HL-60/S4 treated with retinoic acid at 250 ng/mL for 4 days and 3 days (cell line): ENCODE data around the gene UBE2D3.

Source experiments
- in situ Hi-C: fragments of 300-500 bp; cut with MboI; formaldehyde crosslinking; loops from 2 replicates; pipeline ENCODE4 v1.7.0; 2022; ENCODE audit warnings: low sequenced_read_pairs

Gene UBE2D3

GRCh38 chr4:102792361-102792936 lies 34.9 kb downstream of the UBE2D3 start:
- in situ Hi-C loops: no loop called here

DNA sequence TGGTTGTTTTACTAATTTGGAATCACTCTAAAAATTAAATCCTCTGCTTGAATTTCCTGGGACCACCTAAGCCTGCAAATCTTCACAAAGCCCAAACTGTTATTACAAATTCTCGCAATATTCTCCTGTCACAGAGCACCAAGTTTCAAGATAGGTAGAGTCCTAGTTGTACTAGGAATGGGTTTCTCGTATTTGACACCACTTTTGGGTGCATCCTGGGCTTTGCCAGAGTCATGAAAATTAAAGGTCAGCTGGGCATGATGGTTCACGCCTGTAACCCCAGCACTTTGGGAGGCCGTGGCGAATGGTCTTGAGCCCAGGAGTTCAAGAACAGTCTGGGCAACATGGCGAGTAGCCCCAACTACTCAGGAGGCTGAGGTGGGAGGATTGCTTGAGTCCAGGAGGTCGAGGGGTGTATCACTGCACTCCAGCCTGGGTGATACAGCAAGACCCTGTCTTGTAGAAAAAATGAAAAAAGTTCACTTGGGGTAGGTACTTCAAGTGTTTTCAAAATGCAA lies 36.0 kb downstream of the UBE2D3 start:
- in situ Hi-C loops: no loop called here

DNA sequence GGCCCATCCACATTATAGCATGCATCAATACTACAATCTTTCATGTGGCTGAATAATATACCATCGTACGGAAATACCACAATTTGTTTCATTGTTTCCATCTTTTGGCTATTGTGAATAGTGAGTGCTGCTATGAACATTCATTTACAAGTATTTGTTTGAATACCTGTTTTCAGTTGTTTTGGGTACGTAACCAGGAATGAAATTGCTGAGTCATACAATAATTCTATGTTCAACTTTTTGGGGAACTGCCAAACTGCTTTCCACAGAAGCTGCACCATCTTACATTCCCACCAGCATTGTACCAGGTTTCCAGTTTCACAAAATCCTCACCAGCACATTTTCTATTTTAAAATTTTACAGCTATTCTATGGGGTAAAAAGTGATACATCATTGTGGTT lies 38.0 kb downstream of the UBE2D3 start:
- in situ Hi-C loops: no loop called here

DNA sequence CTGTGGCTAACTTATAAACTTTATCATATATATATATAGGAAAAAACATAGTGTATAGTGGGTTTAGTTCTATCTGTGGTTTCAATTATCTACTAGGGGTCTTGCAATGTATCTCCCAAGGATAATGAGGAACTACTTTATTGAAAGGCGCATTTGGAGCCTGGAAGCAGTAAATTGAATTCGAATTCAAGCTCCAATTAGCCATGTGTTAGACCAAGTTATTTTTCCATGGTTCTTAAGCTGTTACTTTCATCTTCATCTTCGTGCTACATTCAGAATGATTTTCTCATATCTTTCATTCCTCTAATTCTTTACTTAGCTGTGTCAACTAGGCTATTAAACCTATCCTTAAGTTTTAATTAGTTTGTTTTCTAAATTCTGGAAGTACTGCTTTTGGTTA lies 39.4 kb downstream of the UBE2D3 start:
- in situ Hi-C loops: no loop called here

GRCh38 chr4:102787096-102787881 lies 40.1 kb downstream of the UBE2D3 start:
- in situ Hi-C loops: no loop called here

DNA sequence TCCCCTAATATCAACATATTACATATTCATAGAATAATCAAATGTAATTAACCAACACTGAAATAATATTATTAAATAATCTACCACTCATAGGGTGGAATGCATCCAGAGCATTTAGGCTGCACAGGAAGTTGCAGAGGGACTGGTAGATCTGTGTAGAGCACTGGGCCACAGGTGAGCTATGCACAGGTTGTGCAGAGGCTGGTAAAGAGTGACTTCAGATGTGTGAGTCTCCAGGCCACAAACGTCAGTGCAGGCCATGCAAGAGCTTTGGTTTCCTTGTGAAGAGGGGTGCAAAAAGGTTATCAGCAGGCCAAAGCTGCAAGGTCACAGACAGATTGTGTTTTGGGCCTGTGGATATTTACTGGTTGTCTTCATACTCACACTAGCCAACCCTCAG lies 41.1 kb downstream of the UBE2D3 start:
- in situ Hi-C loops: no loop called here

- in situ Hi-C loops: no loop called here
These were observed 44.3 kb downstream of the UBE2D3 start for GRCh38 chr4:102783006-102783405.

- in situ Hi-C loops: no loop called here
These were observed 45.8 kb downstream of the UBE2D3 start for GRCh38 chr4:102781570-102781969.

GRCh38 chr4:102780476-102781144 lies 46.7 kb downstream of the UBE2D3 start:
- in situ Hi-C loops: no loop called here

DNA sequence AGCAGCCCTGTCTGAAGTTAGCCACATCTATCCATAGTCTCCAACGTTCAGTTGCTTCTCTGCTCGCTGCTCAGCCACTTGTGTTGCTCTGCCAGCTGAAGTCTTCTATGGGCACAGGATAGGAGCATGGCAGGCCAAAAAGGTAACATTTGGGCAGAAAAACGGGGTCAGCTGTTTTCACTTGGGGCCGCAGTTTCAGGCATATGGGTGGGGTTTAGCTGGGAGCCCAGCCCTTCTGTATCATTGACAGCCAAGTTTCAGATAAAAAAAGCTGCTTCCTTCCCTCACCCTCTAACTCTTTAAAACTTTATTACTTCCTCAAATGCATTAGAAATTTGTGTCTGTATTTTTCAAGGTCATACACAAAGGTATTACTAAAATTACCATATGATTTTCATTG lies 48.1 kb downstream of the UBE2D3 start:
- in situ Hi-C loops: no loop called here

GRCh38 chr4:102778720-102779119 lies 48.6 kb downstream of the UBE2D3 start:
- in situ Hi-C loops: no loop called here

- in situ Hi-C loops: no loop called here
These were observed 51.5 kb downstream of the UBE2D3 start for GRCh38 chr4:102775805-102776204.

DNA sequence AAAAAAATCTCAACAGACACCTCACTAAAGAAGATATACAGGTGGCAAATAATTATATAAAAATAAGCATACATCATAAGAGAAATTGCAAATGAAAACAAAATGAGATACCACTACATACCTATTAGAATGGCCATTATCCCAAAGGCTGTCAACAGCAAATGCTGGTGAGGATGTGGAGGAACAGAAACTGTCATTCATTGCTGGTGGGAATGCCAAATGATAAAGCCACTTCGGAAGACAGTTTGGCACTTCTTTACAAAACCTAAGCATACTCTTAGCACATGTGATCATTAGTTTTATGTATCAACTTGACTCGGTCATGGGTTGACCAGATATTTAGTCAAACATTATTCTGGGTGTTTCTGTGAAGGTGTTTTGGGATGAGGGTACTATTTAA lies 53.1 kb downstream of the UBE2D3 start:
- in situ Hi-C loops: no loop called here

DNA sequence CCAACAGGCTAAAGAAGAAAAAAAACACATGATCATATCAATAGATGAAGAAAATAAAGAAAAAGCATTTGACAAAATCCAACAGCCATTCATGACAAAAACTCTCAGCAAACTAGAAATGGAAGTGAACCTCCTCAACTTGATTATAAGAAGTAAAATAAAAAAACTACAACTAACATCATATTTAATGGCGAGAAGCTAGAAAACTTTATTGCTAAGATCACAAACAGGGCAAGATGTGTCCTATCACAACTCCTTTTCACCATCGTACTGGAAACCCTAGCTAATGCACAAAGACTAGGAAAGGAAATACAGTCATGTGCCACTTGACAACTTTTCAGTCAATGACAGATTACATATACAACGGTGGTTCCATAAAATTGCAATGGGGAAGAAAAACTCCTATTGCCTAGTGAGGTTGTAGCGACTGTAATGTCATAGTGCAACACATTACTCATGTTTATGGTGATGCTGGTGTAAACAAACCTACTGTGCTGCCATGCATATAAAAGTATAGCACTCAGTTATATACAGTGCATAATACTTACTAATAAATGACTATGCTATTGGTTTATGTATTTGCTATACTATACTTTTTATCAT lies 54.5 kb downstream of the UBE2D3 start:
- in situ Hi-C loops: no loop called here

DNA sequence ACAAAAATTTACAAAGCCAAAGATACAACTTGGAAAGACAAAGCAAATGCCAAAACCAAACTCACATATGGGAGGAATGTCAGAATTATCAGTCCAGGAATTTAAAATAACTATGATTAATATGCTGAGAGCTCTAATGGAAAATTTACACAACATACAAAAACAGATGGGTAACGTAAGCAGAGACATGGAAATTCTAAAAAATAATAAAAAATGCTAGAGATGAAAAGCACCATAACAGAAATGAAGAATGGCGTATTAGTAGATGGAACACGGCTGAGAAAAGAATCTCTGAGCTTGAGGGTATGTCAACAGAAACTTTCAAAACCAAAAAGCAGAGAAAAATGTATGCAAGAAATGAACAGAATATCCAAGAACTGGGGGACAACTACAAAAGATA lies 62.5 kb downstream of the UBE2D3 start:
- in situ Hi-C loops: no loop called here

DNA sequence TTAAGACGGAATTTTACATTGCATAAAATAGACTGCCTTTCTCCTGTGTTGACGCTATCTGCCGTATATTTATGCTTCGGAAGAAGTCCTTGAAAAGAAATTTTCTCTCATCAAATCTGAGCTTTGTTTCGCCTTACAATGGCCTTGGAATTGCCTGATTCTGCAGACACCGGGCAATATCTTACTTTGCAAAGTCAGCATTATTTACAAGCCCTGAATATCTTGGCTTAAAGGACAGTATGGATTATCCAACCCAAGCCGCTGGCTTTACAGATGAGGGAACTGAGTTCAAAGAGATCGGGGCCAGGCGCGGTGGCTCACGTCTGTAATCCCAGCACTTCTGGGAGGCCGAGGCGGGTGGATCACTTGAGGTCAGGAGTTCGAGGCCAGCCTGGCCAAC lies 65.4 kb downstream of the UBE2D3 start:
- in situ Hi-C loops: no loop called here

GRCh38 chr4:102761296-102761701 lies 66.1 kb downstream of the UBE2D3 start:
- in situ Hi-C loops: no loop called here

DNA sequence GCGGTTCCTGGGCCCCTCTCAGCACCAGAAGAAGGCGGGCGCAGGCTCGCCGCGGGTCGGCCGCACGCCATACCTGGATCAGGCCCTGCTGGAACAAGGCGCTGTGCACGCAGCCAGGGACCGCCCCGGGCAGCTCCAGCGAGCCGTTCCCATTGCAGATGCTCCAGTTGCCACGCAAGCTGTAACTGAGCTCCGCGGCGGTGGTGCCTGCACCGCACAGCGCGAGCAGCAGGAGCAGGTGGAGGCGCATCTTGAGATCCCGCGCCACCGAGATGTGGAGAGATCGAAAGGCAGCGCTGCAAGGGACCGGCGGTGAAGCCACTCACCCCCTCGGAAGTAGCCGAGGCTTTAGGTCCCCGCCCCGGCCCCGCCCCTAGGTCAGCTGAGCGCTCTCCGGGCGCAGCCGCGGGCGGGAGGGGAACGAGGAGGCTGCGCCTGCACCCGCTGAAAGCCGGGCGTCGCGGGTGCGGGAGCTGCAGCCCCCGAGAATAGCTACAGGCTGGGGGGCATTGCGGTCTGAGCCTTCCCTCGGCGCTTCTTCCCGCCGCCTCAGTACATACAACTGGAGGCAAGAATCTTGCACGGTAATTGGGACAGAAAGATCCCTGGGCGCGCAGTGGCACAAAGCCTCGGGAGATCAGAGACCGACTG lies 66.6 kb downstream of the UBE2D3 start, which contains the start of gene MANBA:
MANBA (minus strand) TSS at position 324 of the 651 bp plus-strand sequence; CDS start at position 250, 74 bp downstream.
- in situ Hi-C loops: no loop called here

DNA sequence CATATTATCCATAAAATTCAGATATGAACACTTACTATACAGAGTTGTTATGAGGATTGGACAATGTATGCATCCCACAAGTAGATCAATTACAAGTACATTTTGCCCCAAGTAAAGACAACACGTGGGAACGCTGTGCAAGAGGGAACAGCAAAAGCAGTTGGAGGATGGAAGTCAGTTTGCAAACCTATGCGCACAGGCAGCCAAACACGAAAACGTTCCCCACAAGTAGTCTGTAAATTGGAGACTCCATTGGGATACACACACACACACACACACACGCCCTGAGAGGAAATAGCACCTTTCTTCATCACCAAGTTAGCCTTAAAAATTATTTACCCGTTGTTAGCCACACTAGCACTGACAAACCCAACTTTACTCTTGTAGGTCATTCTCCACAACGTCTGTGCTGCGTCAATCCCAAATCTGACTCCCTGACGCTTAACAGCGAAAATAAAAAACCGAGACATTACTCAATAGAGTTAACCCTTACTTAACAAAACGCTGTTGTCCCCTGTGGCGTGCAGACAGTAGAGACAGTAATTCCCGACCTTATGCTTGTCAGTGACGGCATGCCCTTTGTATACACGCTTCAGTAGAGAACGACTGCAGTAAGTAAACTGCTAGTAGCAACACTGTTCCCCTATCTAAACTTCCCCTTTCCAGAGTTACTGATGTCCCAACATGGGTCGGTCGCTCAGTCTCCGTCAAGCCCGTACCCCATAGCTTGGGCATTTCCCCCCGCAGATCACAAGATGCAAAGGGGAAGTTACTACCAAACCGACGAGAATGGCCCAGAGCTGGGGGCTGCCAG lies 67.3 kb downstream of the UBE2D3 start:
- in situ Hi-C loops: no loop called here
